ENCODE measurements around the gene FBXL20. TPM values are rescaled to one million over a fixed set of nuclear protein-coding genes. Genes with fewer than 3 reads are reported as not detected.

The FBXL20 gene
- total and polyA plus RNA-seq, 2 of the 8 experiments (the other 6 are each of a cell fraction or from before 2014, with no cell fraction given), result 5.5 to 11.0 TPM

- Histone ChIP-seq H3K4me3 (ENCODE audit: extremely low read depth in 1 of 4, insufficient read depth in 2 of 4, low read depth in 3 of 4, low read length in 4 of 4) (no peak overlapping the region), H3K79me1 (ENCODE audit: low read depth, low read length) (no peaks in the 10 kb centered on the region), H3K79me2 (ENCODE audit: control insufficient read depth in 1 of 2, insufficient read depth in 2 of 2, low read length in 2 of 2) (peaks cover 0 to 15% of the 10 kb centered on the region in 2 experiments; a peak in 2 of 4 replicates), H3K4ac (replicated peaks; ENCODE audit: insufficient read length, low read depth, low read length) (no peak overlapping the region), H4K20me1 (replicated peaks in 1 of 2; ENCODE audit: control insufficient read depth in 1 of 2, insufficient read depth in 2 of 2, low read length in 2 of 2) (no peaks in the 10 kb centered on the region), H3K27me3 (replicated peaks in 1 of 4; ENCODE audit: control insufficient read depth in 3 of 4, extremely low read depth in 1 of 4, insufficient read depth in 3 of 4, low read length in 3 of 4) (no peaks in the 10 kb centered on the region), H3K36me3 (ENCODE audit: control insufficient read depth in 2 of 4, insufficient read depth in 4 of 4, low read length in 3 of 4) (no peaks in the 10 kb centered on the region), H3K9ac (replicated peaks in 1 of 4; ENCODE audit: extremely low read depth in 1 of 4, low read depth in 3 of 4, low read length in 3 of 4) (no peak overlapping the region), H3K9me3 (ENCODE audit: insufficient read depth in 2 of 2, low read depth in 1 of 2, low read length in 1 of 2) (no peaks in the 10 kb centered on the region), H2BK12ac (ENCODE audit: low read depth, low read length) (no peak overlapping the region), H3K4me1 (replicated peaks in 1 of 4; ENCODE audit: control insufficient read depth in 3 of 4, insufficient read depth in 4 of 4, low read length in 3 of 4) (no peaks in the 10 kb centered on the region), H3K18ac (ENCODE audit: extremely low read depth, low read length) (no peak overlapping the region), H4K5ac (ENCODE audit: insufficient read length, low read depth, low read length) (no peak overlapping the region), H3K23me2 (ENCODE audit: low read depth, low read length) (no peaks in the 10 kb centered on the region), H2BK20ac (ENCODE audit: low read length) (no peak overlapping the region), H2AFZ (ENCODE audit: low read length) (no peak overlapping the region), H3K23ac (ENCODE audit: insufficient read length) (no peak overlapping the region), H3K27ac (ENCODE audit: low read depth, low read length) (no peak overlapping the region), H2BK15ac (ENCODE audit: low read length) (no peak overlapping the region), H4K91ac (replicated peaks; ENCODE audit: insufficient read length, low read length) (no peak overlapping the region), H4K8ac (ENCODE audit: extremely low read depth, insufficient read depth, low read length) (no peak overlapping the region), H2BK120ac (replicated peaks; ENCODE audit: low read depth, low read length) (no peak overlapping the region), H2BK5ac (ENCODE audit: low read depth, low read length) (no peak overlapping the region), H3K14ac (ENCODE audit: insufficient read length) (no peak overlapping the region), H3K4me2 (ENCODE audit: insufficient read depth in 1 of 2, low read depth in 2 of 2, low read length in 2 of 2) (no peak overlapping the region), H2AK5ac (ENCODE audit: low read depth, low read length) (no peak overlapping the region), H3K56ac (replicated peaks; ENCODE audit: insufficient read length, low read depth, low read length) (no peak overlapping the region)
- 76% methylated on average over 2 of the region's 2 CpGs; no CpG with 5 or more reads in 1 of the 2 experiments for WGBS, 2 experiments (ENCODE audit: extremely low coverage in 1 of 2, insufficient coverage in 1 of 2, insufficient read length in 1 of 2, insufficient replicate concordance in 2 of 2, low coverage in 1 of 2, low lambda C conversion rate in 2 of 2, missing lambda C conversion rate in 1 of 2)
- CTCF ChIA-PET (ENCODE audit: partially characterized antibody), result no interaction called here
- no peak for FAIRE-seq
- POLR2A ChIA-PET (ENCODE audit: partially characterized antibody), result interaction anchor here (1.5 kb wide), 1 partner anchor 10 kb away, joined by 3 read pairs; no protein-coding TSS in a partner anchor
- no peak for DNase-seq (ENCODE audit: low read depth in 1 of 2, low spot score in 2 of 2)
- no peak for TF ChIP-seq PHF8 (conservative IDR thresholded peaks at IDR 0.05; ENCODE audit: low read depth, low read length)
- no peak for TF ChIP-seq ATF3 (IDR thresholded peaks at IDR 0.05; ENCODE audit: insufficient read depth, low read depth, low read length)
- no peak for TF ChIP-seq EGR1 (IDR thresholded peaks at IDR 0.05; ENCODE audit: borderline replicate concordance, low read depth, low read length)
- no peak for TF ChIP-seq BCL11A (IDR thresholded peaks at IDR 0.05; ENCODE audit: low read depth in 2 of 2, low read length in 2 of 2)
- no peak for TF ChIP-seq GABPA (IDR thresholded peaks at IDR 0.05; ENCODE audit: borderline replicate concordance, insufficient read depth, low read length)
Measured at GRCh38 chr17:39393736-39394135, 7.7 kb downstream of the FBXL20 start.

Measured in H1 (cell line).